Prostate gland (tissue), 2 donors: ENCODE measurements around the gene CTNND2. TPM values are rescaled to one million over a fixed set of nuclear protein-coding genes. Genes with fewer than 3 reads are reported as not detected.

Experiments used
- DNase-seq: peaks from one replicate; pipeline ENCODE4 v3.0.0-alpha.2; 2019; ENCODE audit warnings: low spot score
- H3K27ac ChIP-seq, 2 donors: fragments of 200-600 bp; sonication (generic); 2 replicates each; pipeline ENCODE4 v1.5.1; 2017 to 2019
- H3K27me3 ChIP-seq: fragments of 200-600 bp; sonication (generic); replicated peaks from 2 replicates; pipeline ENCODE4 v1.5.1; 2019; ENCODE audit not compliant: insufficient read depth
- H3K36me3 ChIP-seq, 2 donors: fragments of 200-600 bp; sonication (generic); 1 replicate in 1 of 2; 2 replicates in 1 of 2; pipeline versions ENCODE4 v1.5.1 to v1.8.1; 2017 to 2019
- H3K4me1 ChIP-seq: fragments of 200-600 bp; sonication (generic); replicated peaks from 2 replicates; pipeline ENCODE4 v1.5.1; 2019
- H3K4me3 ChIP-seq, 2 donors: fragments of 200-600 bp; sonication (generic); 2 replicates each; pipeline ENCODE4 v1.5.1; 2017 to 2019
- H3K9me3 ChIP-seq: fragments of 200-600 bp; sonication (generic); 2 replicates; pipeline ENCODE4 v1.5.1; 2017
- CTCF ChIP-seq, 4 experiments: fragments of 200-600 bp in 2 of 4; fragments of 450-650 bp in 2 of 4; sonication (generic) in 2 of 4; IDR thresholded peaks; 1 replicate in 3 of 4; 2 replicates in 1 of 4; pipeline ENCODE4 v1.5.1; 2016 to 2019; ENCODE audit warnings: antibody characterized with exemption in 4 of 4, mild to moderate bottlenecking in 2 of 4, moderate library complexity in 2 of 4
- POLR2A ChIP-seq: fragments of 450-650 bp; IDR thresholded peaks from one replicate; pipeline ENCODE4 v1.6.1; 2016; ENCODE audit warnings: antibody characterized with exemption, mild to moderate bottlenecking
- POLR2AphosphoS5 ChIP-seq: sonication (generic); formaldehyde crosslinking; IDR thresholded peaks from one replicate; pipeline ENCODE4 v1.6.1; 2017; ENCODE audit warnings: antibody characterized with exemption
- WGBS: methylation state at CpG from one replicate; pipeline ENCODE4 v1.1.5; 2018; 5-methylcytosine and 5-hydroxymethylcytosine counted together
- intact Hi-C: fragments of 100-400 bp; cut with DNase I; formaldehyde crosslinking; loops from one replicate; pipeline ENCODE4 v1.14.2; 2022
- total RNA-seq, 2 donors: library from RNA; depleted of rRNA; stranded (reverse); fragments of >200 nt; gene quantifications; one replicate each; pipeline ENCODE4 v1.1.0, GENCODE V29; 2016

CTNND2 gene
- total RNA-seq, 2 donors from 2014 or later, result 5.5 to 11.2 TPM

DNA sequence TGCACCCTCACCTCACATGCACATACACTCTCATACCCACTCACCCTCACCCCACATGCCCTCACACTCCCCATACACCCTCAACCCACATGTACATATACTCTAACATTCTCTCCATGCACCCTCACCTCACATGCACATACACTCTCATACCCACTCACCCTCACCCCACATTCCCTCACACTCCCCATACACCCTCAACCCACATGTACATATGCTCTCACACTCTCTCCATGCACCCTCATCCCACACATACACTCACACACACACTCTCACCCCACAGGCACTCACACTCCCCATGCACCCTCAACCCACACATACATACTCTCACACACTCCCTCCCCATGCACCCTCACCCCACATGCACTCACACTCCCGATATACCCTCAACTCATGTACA is 593.0 kb downstream of the CTNND2 start:
- H3K36me3 ChIP-seq, result no peaks in the 10 kb centered on the region
- intact Hi-C loops, result no loop called here
- no peak overlapping the region for H3K27ac ChIP-seq
- no peak for TF ChIP-seq POLR2AphosphoS5
- TF ChIP-seq POLR2A, result no peak
- no peak for TF ChIP-seq CTCF (IDR thresholded peaks at IDR 0.05)
- H3K27me3 ChIP-seq, result no peaks in the 10 kb centered on the region
- DNase-seq, result no peak
- no peaks in the 10 kb centered on the region for H3K4me1 ChIP-seq
- H3K9me3 ChIP-seq, result no peaks in the 10 kb centered on the region
- WGBS, result 100% methylated on average over 1 of the region's 1 CpG
- H3K4me3 ChIP-seq, result no peak overlapping the region

GRCh38 chr5:11310158-11310557 is 594.1 kb downstream of the CTNND2 start:
- Histone ChIP-seq H3K36me3 (no peaks in the 10 kb centered on the region), H3K9me3 (no peaks in the 10 kb centered on the region), H3K4me3 (no peak overlapping the region), H3K4me1 (no peaks in the 10 kb centered on the region), H3K27me3 (no peaks in the 10 kb centered on the region), H3K27ac (no peak overlapping the region)
- no peak for DNase-seq
- intact Hi-C loops, result no loop called here
- WGBS, result 85% methylated on average over 2 of the region's 2 CpGs
- TF ChIP-seq POLR2AphosphoS5 (no peak), CTCF (IDR thresholded peaks at IDR 0.05) (no peak), POLR2A (no peak)

DNA sequence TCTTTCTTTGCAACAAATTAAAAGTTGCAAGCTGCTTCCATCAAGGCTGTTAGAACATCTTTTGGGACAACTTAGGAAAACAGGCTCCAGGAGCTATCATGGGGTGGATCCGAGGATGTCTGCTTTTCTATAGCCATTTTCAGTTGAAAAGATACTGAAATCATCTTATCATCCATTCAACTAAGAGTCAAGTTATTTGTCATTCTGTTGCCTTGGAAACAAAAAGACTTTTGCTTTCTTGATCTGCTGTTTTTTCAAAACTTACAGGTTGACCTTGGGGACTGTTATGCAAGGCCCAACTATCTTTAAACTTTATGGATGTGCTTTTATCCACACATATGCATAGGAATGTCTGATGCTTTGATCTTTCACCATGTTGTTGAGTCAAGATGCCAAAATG is 597.9 kb downstream of the CTNND2 start:
- no peaks in the 10 kb centered on the region for H3K4me1 ChIP-seq
- no peak overlapping the region for H3K27ac ChIP-seq
- TF ChIP-seq POLR2A (no peak), POLR2AphosphoS5 (no peak), CTCF (IDR thresholded peaks at IDR 0.05) (no peak)
- H3K36me3 ChIP-seq, result no peaks in the 10 kb centered on the region
- DNase-seq, result no peak
- H3K4me3 ChIP-seq, result no peak overlapping the region
- 77% methylated on average over 1 of the region's 1 CpG for WGBS
- intact Hi-C loops, result no loop called here
- H3K27me3 ChIP-seq, result no peaks in the 10 kb centered on the region
- H3K9me3 ChIP-seq, result no peaks in the 10 kb centered on the region

DNA sequence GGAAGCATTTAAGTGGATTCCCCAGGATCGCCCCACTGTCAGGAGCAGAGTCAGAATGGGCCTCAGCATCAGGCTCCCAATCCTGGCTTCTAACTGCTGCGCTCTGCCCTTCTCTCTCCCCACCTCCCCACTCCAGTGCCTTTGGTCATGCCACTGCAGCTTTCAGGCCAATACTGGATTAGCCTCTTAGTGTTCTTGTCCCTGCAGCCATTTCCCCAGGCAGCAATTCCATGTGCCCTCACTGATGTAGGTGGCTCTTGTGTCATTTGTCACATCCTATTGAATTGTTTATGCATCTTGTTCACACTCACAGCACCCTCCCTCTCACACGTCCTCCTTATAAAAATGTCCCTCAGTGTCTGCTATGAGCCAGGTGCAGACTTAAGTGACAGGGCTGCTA is 599.0 kb downstream of the CTNND2 start:
- 70% methylated on average over 3 of the region's 3 CpGs for WGBS
- intact Hi-C loops, result no loop called here
- DNase-seq, result no peak
- TF ChIP-seq CTCF (IDR thresholded peaks at IDR 0.05) (no peak), POLR2AphosphoS5 (no peak), POLR2A (no peak)
- Histone ChIP-seq H3K9me3 (no peaks in the 10 kb centered on the region), H3K27me3 (no peaks in the 10 kb centered on the region), H3K4me3 (no peak overlapping the region), H3K36me3 (no peaks in the 10 kb centered on the region), H3K27ac (no peak overlapping the region), H3K4me1 (no peaks in the 10 kb centered on the region)

GRCh38 chr5:11304641-11305040 is 599.6 kb downstream of the CTNND2 start:
- Histone ChIP-seq H3K4me3 (no peak overlapping the region), H3K4me1 (no peaks in the 10 kb centered on the region), H3K9me3 (no peaks in the 10 kb centered on the region), H3K27me3 (no peaks in the 10 kb centered on the region), H3K27ac (no peak overlapping the region), H3K36me3 (no peaks in the 10 kb centered on the region)
- 88% methylated on average over 7 of the region's 7 CpGs for WGBS
- no peak for DNase-seq
- intact Hi-C loops, result no loop called here
- TF ChIP-seq CTCF (IDR thresholded peaks at IDR 0.05), result no peak
- no peak for TF ChIP-seq POLR2AphosphoS5
- no peak for TF ChIP-seq POLR2A
